Measurements from ENCODE around the gene PNLDC1.

GRCh38 chr6:159760602-159761057, 39.4 kb upstream of the PNLDC1 start:
- TF ChIP-seq POLR2A (IDR thresholded peaks at IDR 0.05) (no peak), CTCF (IDR thresholded peaks at IDR 0.05 in 4 of 5, conservative IDR thresholded peaks at IDR 0.05 in 1 of 5) (no peak)
